IMR-90 (cell line): ENCODE results near the gene GINS3. TPM values are rescaled to one million over a fixed set of nuclear protein-coding genes. Genes with fewer than 3 reads are reported as not detected.

Experiments used
- ATAC-seq: fragments of 200-7000 bp; cut with Tn5 transposase; 2 replicates; pipeline ENCODE4 v1.9.1; 2020; ENCODE audit warnings: low read depth, mild to moderate bottlenecking, moderate library complexity
- BruUV-seq: library from RNA; stranded (reverse); fragments of 400-500 nt; replicated peaks from 2 replicates; lab custom pipeline; 2021; lab: Mats Ljungman, UMichigan
- CTCF ChIA-PET: fragments of 300-600 bp; formaldehyde crosslinking; extraction: SDS; loops from one replicate; lab custom pipeline; 2021; ENCODE audit warnings: antibody characterized with exemption; lab: Yijun Ruan, JAX
- POLR2A ChIA-PET: fragments of 300-600 bp; sonication (Branson Sonifier 250); formaldehyde crosslinking; loops from one replicate; lab custom pipeline; 2022; ENCODE audit warnings: antibody characterized with exemption; ENCODE audit not compliant: unreplicated experiment; lab: Charles Lee
- DNase-seq: peaks from one replicate; pipeline ENCODE4 v3.0.0; 2013
- H2AFZ ChIP-seq: replicated peaks from 2 replicates; pipeline ENCODE3; 2013; ENCODE audit warnings: low read length, mild to moderate bottlenecking; ENCODE audit not compliant: poor library complexity
- H2AK5ac ChIP-seq: 2 replicates; pipeline ENCODE4 v1.6.1; 2013; ENCODE audit warnings: low read depth, low read length, inconsistent platforms
- H2AK9ac ChIP-seq: replicated peaks from 2 replicates; pipeline ENCODE3; 2013; ENCODE audit warnings: mild to moderate bottlenecking, low read depth, low read length, moderate library complexity; ENCODE audit not compliant: poor library complexity
- H2BK120ac ChIP-seq: 2 replicates; pipeline ENCODE4 v1.6.1; 2013; ENCODE audit warnings: low read depth, low read length, inconsistent platforms
- H2BK15ac ChIP-seq: 3 replicates; pipeline ENCODE4 v1.6.1; 2013; ENCODE audit warnings: low read depth, low read length, inconsistent platforms
- H2BK20ac ChIP-seq: 2 replicates; pipeline ENCODE4 v1.6.1; 2013; ENCODE audit warnings: low read depth, mild to moderate bottlenecking, inconsistent platforms, low read length, moderate library complexity
- H2BK5ac ChIP-seq: 2 replicates; pipeline ENCODE4 v1.6.1; 2013; ENCODE audit warnings: mild to moderate bottlenecking, low read depth, low read length, inconsistent platforms; ENCODE audit not compliant: poor library complexity, severe bottlenecking
- H3K14ac ChIP-seq: replicated peaks from 2 replicates; pipeline ENCODE4 v1.6.1; 2013; ENCODE audit warnings: low read depth, low read length, inconsistent platforms
- H3K18ac ChIP-seq: 2 replicates; pipeline ENCODE4 v1.6.1; 2013; ENCODE audit warnings: low read depth, low read length, control low read depth
- H3K23ac ChIP-seq: 2 replicates; pipeline ENCODE4 v1.6.1; 2013; ENCODE audit warnings: low read depth, low read length, inconsistent platforms
- H3K27ac ChIP-seq: 2 replicates; pipeline ENCODE4 v1.5.1; 2013; ENCODE audit warnings: mild to moderate bottlenecking, control low read depth, low read length; ENCODE audit not compliant: insufficient read depth
- H3K27me3 ChIP-seq: 2 replicates; pipeline ENCODE4 v1.6.1; 2013; ENCODE audit warnings: low read length; ENCODE audit not compliant: control insufficient read depth, insufficient read depth
- H3K36me3 ChIP-seq: 2 replicates; pipeline ENCODE4 v1.6.1; 2013; ENCODE audit warnings: low read length, mixed read lengths; ENCODE audit not compliant: control insufficient read depth, insufficient read depth
- H3K4ac ChIP-seq: 2 replicates; pipeline ENCODE4 v1.6.1; 2013; ENCODE audit warnings: low read depth, low read length, inconsistent platforms
- H3K4me1 ChIP-seq: 2 replicates; pipeline ENCODE4 v1.6.1; 2013; ENCODE audit warnings: low read length, mixed read lengths; ENCODE audit not compliant: control insufficient read depth, insufficient read depth
- H3K4me2 ChIP-seq: 2 replicates; pipeline ENCODE4 v1.6.1; 2013; ENCODE audit warnings: low read depth, mild to moderate bottlenecking, control low read depth, low read length, moderate library complexity
- H3K4me3 ChIP-seq: 2 replicates; pipeline ENCODE4 v1.5.1; 2013; ENCODE audit warnings: low read depth, mild to moderate bottlenecking, control low read depth, low read length, moderate library complexity; ENCODE audit not compliant: insufficient read depth
- H3K56ac ChIP-seq: 2 replicates; pipeline ENCODE4 v1.6.1; 2013; ENCODE audit warnings: low read length, inconsistent platforms; ENCODE audit not compliant: insufficient read depth; ENCODE audit errors: extremely low read depth
- H3K79me1 ChIP-seq, 2 experiments: 2 replicates each; pipeline ENCODE4 v1.6.1; 2013; ENCODE audit warnings: low read length in 2 of 2, inconsistent platforms in 1 of 2, low read depth in 1 of 2
- H3K9ac ChIP-seq: 2 replicates; pipeline ENCODE4 v1.6.1; 2013; ENCODE audit warnings: low read depth, low read length, control low read depth
- H3K9me1 ChIP-seq: 2 replicates; pipeline ENCODE4 v1.6.1; 2013; ENCODE audit warnings: low read length, inconsistent platforms; ENCODE audit not compliant: insufficient read depth
- H3K9me3 ChIP-seq: 2 replicates; pipeline ENCODE4 v1.6.1; 2013; ENCODE audit warnings: low read length; ENCODE audit not compliant: control insufficient read depth, insufficient read depth
- H4K20me1 ChIP-seq: 2 replicates; pipeline ENCODE4 v1.6.1; 2013; ENCODE audit warnings: low read length, inconsistent platforms; ENCODE audit not compliant: insufficient read depth
- H4K5ac ChIP-seq: 2 replicates; pipeline ENCODE4 v1.6.1; 2013; ENCODE audit warnings: mild to moderate bottlenecking, low read depth, low read length, control low read depth
- H4K8ac ChIP-seq, 2 experiments: 2 replicates each; pipeline ENCODE4 v1.6.1; 2013; ENCODE audit warnings: low read depth in 2 of 2, low read length in 2 of 2, control low read depth in 1 of 2, inconsistent platforms in 1 of 2
- H4K91ac ChIP-seq: 2 replicates; pipeline ENCODE4 v1.6.1; 2013; ENCODE audit warnings: low read depth, low read length, inconsistent platforms; ENCODE audit not compliant: insufficient read depth
- CEBPB ChIP-seq: IDR thresholded peaks from 2 replicates; pipeline ENCODE4 v1.6.1; 2012; ENCODE audit warnings: low read depth, low read length, improper control_type of control experiment
- FOS ChIP-seq: fragments of 150-350 bp; IDR thresholded peaks from 2 replicates; pipeline ENCODE4 v1.6.1; 2016; ENCODE audit warnings: low read depth, low read length
- MAFK ChIP-seq: IDR thresholded peaks from 2 replicates; pipeline ENCODE4 v1.6.1; 2012; ENCODE audit warnings: low read depth, low read length, improper control_type of control experiment
- WGBS, 2 experiments: methylation state at CpG; one replicate each; pipeline versions ENCODE4 v1.1.5 to v1.1.7; 2013; ENCODE audit warnings: missing lambda C conversion rate in 2 of 2; ENCODE audit not compliant: insufficient read length in 1 of 2; ENCODE audit errors: extremely low coverage in 2 of 2; 5-methylcytosine and 5-hydroxymethylcytosine counted together
- dilution Hi-C: fragments of 300-500 bp; cut with HindIII; formaldehyde crosslinking; loops from one replicate; pipeline ENCODE4 v1.14.3; 2018; ENCODE audit warnings: low sequenced_read_pairs; ENCODE audit not compliant: unreplicated experiment
- in situ Hi-C: fragments of 300-500 bp; cut with MboI; formaldehyde crosslinking; loops from 3 replicates; pipeline ENCODE4 v1.14.3; 2019; ENCODE audit warnings: low sequenced_read_pairs, inconsistent platforms, mixed read lengths
- intact Hi-C: fragments of 100-400 bp; cut with micrococcal nuclease; formaldehyde crosslinking; loops from 2 replicates; pipeline ENCODE4 v1.10.0; 2022
- polyA plus RNA-seq, 3 experiments: library from polyadenylated mRNA; depleted of rRNA; stranded (reverse); fragments of >200 nt; gene quantifications; 2 replicates each; pipeline ENCODE4 v1.2.3, GENCODE V29; 2012; ENCODE audit warnings: low replicate concordance in 1 of 3
- total RNA-seq: library from RNA; depleted of rRNA; stranded (reverse); fragments of >200 nt; gene quantifications from 2 replicates; pipeline ENCODE4 v1.2.3, GENCODE V29; 2012
- TF ChIP-seq, protein P1 (sequence below): fragments of 150-350 bp; IDR thresholded peaks from 2 replicates; pipeline ENCODE4 v1.6.1; 2017; ENCODE audit warnings: mild to moderate bottlenecking, antibody characterized with exemption, low read length, low read depth

GINS3 gene
- total and polyA plus RNA-seq, 2 of the 4 experiments (the other 2 are of a cell fraction), result 5.2 to 5.4 TPM

DNA sequence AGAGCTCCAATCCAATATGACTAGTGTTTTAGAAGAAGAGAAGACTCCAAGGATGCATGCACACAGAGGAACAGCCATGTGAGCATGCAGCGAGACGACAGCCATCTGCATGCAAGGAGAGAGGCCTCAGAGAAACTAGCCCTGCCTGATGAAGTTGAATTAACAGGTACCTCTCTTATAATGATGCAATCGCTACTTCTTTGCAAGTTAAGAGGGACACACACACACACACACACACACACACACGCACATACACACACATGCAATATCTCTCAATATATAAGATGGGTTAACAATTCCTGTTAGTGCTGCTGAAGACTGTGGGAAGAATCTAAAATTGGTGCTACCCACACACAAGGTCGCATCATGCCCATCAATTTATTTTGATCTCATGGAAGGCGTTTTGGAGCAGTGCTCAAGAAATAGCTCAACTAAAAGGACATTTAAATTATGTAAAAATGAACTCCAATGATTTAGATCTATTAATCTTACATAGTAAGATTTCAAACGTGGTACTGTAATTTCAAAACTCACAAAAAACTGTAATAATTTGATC, 7.0 kb upstream of the GINS3 start:
- Histone ChIP-seq H4K8ac (no peak overlapping the region), H3K9me3 (no peaks in the 10 kb centered on the region), H3K4me2 (no peak overlapping the region), H4K20me1 (no peaks in the 10 kb centered on the region), H3K4ac (no peak overlapping the region), H3K4me3 (no peak overlapping the region), H2AK5ac (no peak overlapping the region), H3K9ac (no peak overlapping the region), H3K18ac (no peak overlapping the region), H3K9me1 (no peaks in the 10 kb centered on the region), H2BK15ac (no peak overlapping the region), H4K5ac (no peak overlapping the region), H2AK9ac (no peak overlapping the region), H3K79me1 (no peaks in the 10 kb centered on the region), H3K56ac (no peak overlapping the region), H3K27me3 (peaks cover 5% of the 10 kb centered on the region), H2BK20ac (no peak overlapping the region), H2AFZ (no peak overlapping the region), H3K23ac (no peak overlapping the region), H4K91ac (no peak overlapping the region), H2BK120ac (no peak overlapping the region), H3K14ac (no peak overlapping the region), H3K27ac (no peak overlapping the region), H3K36me3 (no peaks in the 10 kb centered on the region), H3K4me1 (no peaks in the 10 kb centered on the region), H2BK5ac (no peak overlapping the region)
- DNase-seq, result no peak
- dilution Hi-C loops (no loop called here), in situ Hi-C loops (no loop called here), intact Hi-C loops (no loop called here)
- no TSS peak for BruUV-seq
- TF ChIP-seq, protein P1, sequence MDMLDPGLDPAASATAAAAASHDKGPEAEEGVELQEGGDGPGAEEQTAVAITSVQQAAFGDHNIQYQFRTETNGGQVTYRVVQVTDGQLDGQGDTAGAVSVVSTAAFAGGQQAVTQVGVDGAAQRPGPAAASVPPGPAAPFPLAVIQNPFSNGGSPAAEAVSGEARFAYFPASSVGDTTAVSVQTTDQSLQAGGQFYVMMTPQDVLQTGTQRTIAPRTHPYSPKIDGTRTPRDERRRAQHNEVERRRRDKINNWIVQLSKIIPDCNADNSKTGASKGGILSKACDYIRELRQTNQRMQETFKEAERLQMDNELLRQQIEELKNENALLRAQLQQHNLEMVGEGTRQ, result no peak
- TF ChIP-seq MAFK (no peak), FOS (no peak), CEBPB (no peak)
- ChIA-PET CTCF (interaction anchor here (0.7 kb wide), 1 partner anchor 23 kb away, joined by 3 read pairs; no protein-coding TSS in a partner anchor), POLR2A (no interaction called here)
- WGBS, 2 experiments, result no CpG with 5 or more reads among the region's 7 CpGs
- no peak for ATAC-seq
